Vagina (tissue), 2 donors: ENCODE results near the gene NUP107. TPM values are rescaled to one million over a fixed set of nuclear protein-coding genes. Genes with fewer than 3 reads are reported as not detected.

Experiments used
- DNase-seq, 2 donors: peaks; one replicate each; pipeline ENCODE4 v3.0.0-alpha.2; 2017; ENCODE audit errors: extremely low spot score in 2 of 2
- H3K27ac ChIP-seq: fragments of 200-600 bp; sonication (generic); one replicate; pipeline ENCODE4 v1.5.1; 2019
- H3K27me3 ChIP-seq: fragments of 200-600 bp; sonication (generic); one replicate; pipeline ENCODE4 v1.5.1; 2019
- H3K36me3 ChIP-seq, 2 donors: fragments of 200-600 bp; sonication (generic); one replicate each; pipeline ENCODE4 v1.5.1; 2017 to 2019
- H3K4me1 ChIP-seq: fragments of 200-600 bp; sonication (generic); one replicate; pipeline ENCODE4 v1.5.1; 2019
- H3K4me3 ChIP-seq, 2 donors: fragments of 200-600 bp; sonication (generic); 1 replicate in 1 of 2; 2 replicates in 1 of 2; pipeline ENCODE4 v1.5.1; 2016 to 2019
- H3K9me3 ChIP-seq: fragments of 200-600 bp; sonication (generic); one replicate; pipeline ENCODE4 v1.5.1; 2019
- CTCF ChIP-seq, 3 experiments: fragments of 450-650 bp in 2 of 3; fragments of 200-600 bp in 1 of 3; sonication (generic) in 1 of 3; IDR thresholded peaks; one replicate each; pipeline ENCODE4 v1.5.1; 2017 to 2019; ENCODE audit warnings: antibody characterized with exemption in 3 of 3, mild to moderate bottlenecking in 2 of 3, moderate library complexity in 2 of 3
- POLR2A ChIP-seq, 2 donors: fragments of 450-650 bp; IDR thresholded peaks; one replicate each; pipeline ENCODE4 v1.6.1; 2017; ENCODE audit warnings: antibody characterized with exemption in 2 of 2, mild to moderate bottlenecking in 2 of 2, moderate library complexity in 2 of 2
- POLR2AphosphoS5 ChIP-seq, 2 donors: sonication (generic); formaldehyde crosslinking; IDR thresholded peaks; one replicate each; pipeline ENCODE4 v1.9.0; 2017; ENCODE audit warnings: antibody characterized with exemption in 2 of 2, mild to moderate bottlenecking in 2 of 2, low read depth in 1 of 2; ENCODE audit not compliant: insufficient read depth in 1 of 2
- intact Hi-C: fragments of 100-400 bp; cut with DNase I; formaldehyde crosslinking; loops from one replicate; pipeline ENCODE4 v1.15.1; 2023
- total RNA-seq: library from RNA; depleted of rRNA; stranded (reverse); fragments of >200 nt; gene quantifications from one replicate; pipeline ENCODE4 v1.2.3, GENCODE V29; 2016

NUP107 gene
- total RNA-seq, 1 donor from 2014 or later, result 42.5 TPM

DNA sequence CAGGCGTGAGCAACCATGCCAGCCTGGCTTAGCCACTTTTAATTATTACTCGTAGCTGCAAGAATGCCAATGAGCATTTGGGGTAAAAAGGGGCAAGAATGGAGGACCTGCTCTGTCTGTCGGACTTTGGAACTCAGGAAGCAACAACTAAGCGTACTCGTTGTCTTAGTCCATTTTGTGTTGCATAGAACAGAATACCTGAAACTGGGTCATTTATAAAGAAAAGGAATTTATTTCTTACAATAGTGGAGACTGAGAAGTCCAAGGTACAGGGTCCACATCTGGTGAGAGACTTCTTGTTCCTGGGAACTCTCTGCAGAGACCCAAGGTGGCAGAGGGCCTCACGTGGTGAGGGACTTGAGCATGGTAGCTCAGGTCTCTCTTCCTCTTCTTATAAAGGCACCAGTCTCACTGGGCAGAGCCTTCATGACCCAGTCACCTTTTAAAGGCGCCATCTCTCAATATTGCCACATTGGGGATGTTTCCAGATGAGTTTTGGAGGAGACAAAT, 88.4 kb downstream of the NUP107 start:
- DNase-seq, result no peak
- Histone ChIP-seq H3K4me1 (no peaks in the 10 kb centered on the region), H3K9me3 (no peaks in the 10 kb centered on the region), H3K36me3 (no peaks in the 10 kb centered on the region), H3K4me3 (no peak overlapping the region), H3K27ac (no peak overlapping the region), H3K27me3 (no peaks in the 10 kb centered on the region)
- intact Hi-C loops, result no loop called here
- TF ChIP-seq CTCF (IDR thresholded peaks at IDR 0.05) (no peak), POLR2AphosphoS5 (IDR thresholded peaks at IDR 0.05; ENCODE audit: insufficient read depth in 1 of 2, low read depth in 1 of 2) (no peak)

- Histone ChIP-seq H3K4me1 (no peaks in the 10 kb centered on the region), H3K27me3 (no peaks in the 10 kb centered on the region), H3K36me3 (no peaks in the 10 kb centered on the region), H3K4me3 (no peak overlapping the region), H3K27ac (no peak overlapping the region), H3K9me3 (no peaks in the 10 kb centered on the region)
- intact Hi-C loops, result no loop called here
- TF ChIP-seq POLR2A (IDR thresholded peaks at IDR 0.05) (no peak), CTCF (IDR thresholded peaks at IDR 0.05) (no peak), POLR2AphosphoS5 (IDR thresholded peaks at IDR 0.05; ENCODE audit: insufficient read depth in 1 of 2, low read depth in 1 of 2) (no peak)
- no peak for DNase-seq
These were observed 90.3 kb downstream of the NUP107 start for GRCh38 chr12:68776976-68777610.

DNA sequence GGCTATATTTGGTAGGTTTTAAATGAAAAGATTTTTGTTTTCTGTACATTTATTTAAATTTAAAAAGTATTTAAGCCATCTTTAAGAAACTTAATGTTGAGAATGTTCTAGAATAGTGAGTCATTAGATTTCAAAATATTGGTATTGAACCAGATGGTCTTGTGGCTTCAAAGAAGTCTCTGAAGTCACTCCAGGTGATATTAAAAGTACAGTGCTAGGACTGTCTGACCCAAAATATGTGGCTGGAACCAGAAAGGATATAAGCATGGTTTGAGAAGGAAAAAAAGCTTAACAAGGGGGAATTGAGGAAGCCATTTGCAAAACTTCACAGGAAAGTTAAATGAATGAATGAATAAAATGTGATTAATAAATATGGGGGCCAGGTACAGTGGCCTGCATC, 92.5 kb downstream of the NUP107 start:
- H3K4me1 ChIP-seq, result no peaks in the 10 kb centered on the region
- no peaks in the 10 kb centered on the region for H3K9me3 ChIP-seq
- no peak overlapping the region for H3K27ac ChIP-seq
- intact Hi-C loops, result no loop called here
- H3K36me3 ChIP-seq, result no peaks in the 10 kb centered on the region
- no peak overlapping the region for H3K4me3 ChIP-seq
- H3K27me3 ChIP-seq, result no peaks in the 10 kb centered on the region
- TF ChIP-seq CTCF (IDR thresholded peaks at IDR 0.05) (no peak), POLR2AphosphoS5 (IDR thresholded peaks at IDR 0.05; ENCODE audit: insufficient read depth in 1 of 2, low read depth in 1 of 2) (no peak), POLR2A (IDR thresholded peaks at IDR 0.05) (no peak)
- no peak for DNase-seq

- H3K4me3 ChIP-seq, result no peak overlapping the region
- no peak for TF ChIP-seq POLR2AphosphoS5 (IDR thresholded peaks at IDR 0.05; ENCODE audit: insufficient read depth in 1 of 2, low read depth in 1 of 2)
- no peak for TF ChIP-seq CTCF (IDR thresholded peaks at IDR 0.05)
- TF ChIP-seq POLR2A (IDR thresholded peaks at IDR 0.05), result no peak
- no peaks in the 10 kb centered on the region for H3K9me3 ChIP-seq
- intact Hi-C loops, result no loop called here
- DNase-seq, result no peak
- no peaks in the 10 kb centered on the region for H3K4me1 ChIP-seq
- H3K27ac ChIP-seq, result no peak overlapping the region
- H3K36me3 ChIP-seq, result no peaks in the 10 kb centered on the region
- H3K27me3 ChIP-seq, result no peaks in the 10 kb centered on the region
These were observed 94.0 kb downstream of the NUP107 start for GRCh38 chr12:68780731-68781130.

- no peak for TF ChIP-seq POLR2A (IDR thresholded peaks at IDR 0.05)
- no peak for TF ChIP-seq POLR2AphosphoS5 (IDR thresholded peaks at IDR 0.05; ENCODE audit: insufficient read depth in 1 of 2, low read depth in 1 of 2)
- no peak for TF ChIP-seq CTCF (IDR thresholded peaks at IDR 0.05)
- Histone ChIP-seq H3K36me3 (no peaks in the 10 kb centered on the region), H3K27ac (no peak overlapping the region), H3K4me3 (no peak overlapping the region), H3K9me3 (no peaks in the 10 kb centered on the region), H3K4me1 (peaks cover 6% of the 10 kb centered on the region), H3K27me3 (no peaks in the 10 kb centered on the region)
- intact Hi-C loops, result no loop called here
- DNase-seq, result no peak
These were observed 95.0 kb downstream of the NUP107 start for GRCh38 chr12:68781728-68782127.
